Osteoblast (primary cell): ENCODE data around the gene SH3GL2. TPM values are rescaled to one million over a fixed set of nuclear protein-coding genes. Genes with fewer than 3 reads are reported as not detected.

Source experiments
- DNase-seq: peaks from one replicate; pipeline ENCODE4 v3.0.0; 2011; ENCODE audit warnings: low spot score, mixed read lengths; ENCODE audit not compliant: insufficient read length; ENCODE audit errors: missing footprints
- H2AFZ ChIP-seq: 2 replicates; pipeline ENCODE4 v1.6.0; 2011; ENCODE audit warnings: mild to moderate bottlenecking, low read length
- H3K27ac ChIP-seq: 2 replicates; pipeline ENCODE4 v1.5.1; 2011; ENCODE audit warnings: mild to moderate bottlenecking, low read depth, low read length, moderate library complexity
- H3K27me3 ChIP-seq: 2 replicates; pipeline ENCODE4 v1.6.0; 2012; ENCODE audit warnings: mild to moderate bottlenecking, control low read depth, inconsistent platforms, low read length, moderate library complexity; ENCODE audit not compliant: insufficient read depth
- H3K36me3 ChIP-seq: 2 replicates; pipeline ENCODE4 v1.5.1; 2011; ENCODE audit warnings: mild to moderate bottlenecking, low read length, control low read depth, moderate library complexity; ENCODE audit not compliant: insufficient read depth
- H3K4me1 ChIP-seq: 2 replicates; pipeline ENCODE4 v1.5.1; 2011; ENCODE audit warnings: mild to moderate bottlenecking, low read length, control low read depth, moderate library complexity; ENCODE audit not compliant: insufficient read depth
- H3K4me2 ChIP-seq: 2 replicates; pipeline ENCODE4 v1.6.0; 2011; ENCODE audit warnings: mild to moderate bottlenecking, low read length; ENCODE audit not compliant: insufficient read depth
- H3K4me3 ChIP-seq: fragments of 200-600 bp; sonication (generic); 3 replicates; pipeline ENCODE4 v1.5.1; 2012; ENCODE audit warnings: mild to moderate bottlenecking, low read length, inconsistent platforms; ENCODE audit not compliant: insufficient read depth
- H3K79me2 ChIP-seq: 2 replicates; pipeline ENCODE4 v1.6.0; 2012; ENCODE audit warnings: mild to moderate bottlenecking, low read length, control low read depth, inconsistent platforms; ENCODE audit not compliant: insufficient read depth
- H3K9me3 ChIP-seq: 2 replicates; pipeline ENCODE4 v1.5.1; 2011; ENCODE audit warnings: low read depth, low read length, control low read depth
- H4K20me1 ChIP-seq: 2 replicates; pipeline ENCODE4 v1.6.0; 2012; ENCODE audit warnings: mild to moderate bottlenecking, low read length, control low read depth; ENCODE audit not compliant: insufficient read depth
- CTCF ChIP-seq: IDR thresholded peaks from 2 replicates; pipeline ENCODE4 v1.5.1; 2011; ENCODE audit warnings: mild to moderate bottlenecking, low read depth, low read length, moderate library complexity; ENCODE audit errors: extremely low read depth
- total RNA-seq: library from RNA; depleted of rRNA; stranded (reverse); fragments of >200 nt; gene quantifications from 2 replicates; pipeline ENCODE4 v1.2.3, GENCODE V29; 2012

Gene SH3GL2
- total RNA-seq, 1 donor = under 0.01 TPM

- Histone ChIP-seq H3K4me1 (no peaks in the 10 kb centered on the region), H3K9me3 (no peaks in the 10 kb centered on the region), H3K27me3 (no peaks in the 10 kb centered on the region), H3K27ac (no peak overlapping the region), H3K36me3 (no peaks in the 10 kb centered on the region), H4K20me1 (no peaks in the 10 kb centered on the region), H3K79me2 (no peaks in the 10 kb centered on the region), H2AFZ (no peak overlapping the region), H3K4me3 (no peak overlapping the region), H3K4me2 (no peak overlapping the region)
- no peak for DNase-seq
- no peak for TF ChIP-seq CTCF
These were observed 171.4 kb downstream of the SH3GL2 start for GRCh38 chr9:17750269-17750668.

- no peaks in the 10 kb centered on the region for H3K27me3 ChIP-seq
- H2AFZ ChIP-seq = no peak overlapping the region
- no peak overlapping the region for H3K4me3 ChIP-seq
- H3K4me2 ChIP-seq = no peak overlapping the region
- H3K4me1 ChIP-seq = no peaks in the 10 kb centered on the region
- H4K20me1 ChIP-seq = no peaks in the 10 kb centered on the region
- no peak overlapping the region for H3K27ac ChIP-seq
- no peaks in the 10 kb centered on the region for H3K36me3 ChIP-seq
- H3K9me3 ChIP-seq = no peaks in the 10 kb centered on the region
- no peak for TF ChIP-seq CTCF
- H3K79me2 ChIP-seq = no peaks in the 10 kb centered on the region
- no peak for DNase-seq
These were observed 172.6 kb downstream of the SH3GL2 start for GRCh38 chr9:17751486-17751885.

- H3K4me3 ChIP-seq = no peak overlapping the region
- no peaks in the 10 kb centered on the region for H3K36me3 ChIP-seq
- TF ChIP-seq CTCF = no peak
- no peaks in the 10 kb centered on the region for H3K27me3 ChIP-seq
- H4K20me1 ChIP-seq = no peaks in the 10 kb centered on the region
- no peak for DNase-seq
- H3K4me2 ChIP-seq = no peak overlapping the region
- H3K79me2 ChIP-seq = no peaks in the 10 kb centered on the region
- no peaks in the 10 kb centered on the region for H3K9me3 ChIP-seq
- no peak overlapping the region for H3K27ac ChIP-seq
- no peak overlapping the region for H2AFZ ChIP-seq
- no peaks in the 10 kb centered on the region for H3K4me1 ChIP-seq
These were observed 173.2 kb downstream of the SH3GL2 start for GRCh38 chr9:17752021-17752420.

GRCh38 chr9:17757816-17758215 is 178.9 kb downstream of the SH3GL2 start:
- Histone ChIP-seq H3K36me3 (no peaks in the 10 kb centered on the region), H3K4me1 (no peaks in the 10 kb centered on the region), H2AFZ (no peak overlapping the region), H3K9me3 (no peaks in the 10 kb centered on the region), H3K4me2 (no peak overlapping the region), H4K20me1 (no peaks in the 10 kb centered on the region), H3K27me3 (no peaks in the 10 kb centered on the region), H3K79me2 (no peaks in the 10 kb centered on the region), H3K27ac (no peak overlapping the region), H3K4me3 (no peak overlapping the region)
- DNase-seq = peak; percentile 35
- no peak for TF ChIP-seq CTCF
